CD4-positive, alpha-beta memory T cell (primary cell): ENCODE data around the gene CES3. TPM values are rescaled to one million over a fixed set of nuclear protein-coding genes. Genes with fewer than 3 reads are reported as not detected.

Source experiments
- CTCF ChIA-PET: fragments of 350-600 bp; sonication (Branson Sonifier 250); formaldehyde crosslinking; loops from one replicate; lab custom pipeline; 2021; ENCODE audit warnings: inconsistent platforms; ENCODE audit not compliant: partially characterized antibody; lab: Charles Lee
- POLR2A ChIA-PET: fragments of 350-600 bp; sonication (Branson Sonifier 250); formaldehyde crosslinking; loops from one replicate; lab custom pipeline; 2021; ENCODE audit not compliant: partially characterized antibody; lab: Charles Lee
- DNase-seq, 5 donors: peaks; one replicate each; pipeline versions ENCODE4 v3.0.0 to v3.0.0-alpha.2; 2020 to 2022; ENCODE audit warnings: mixed read lengths in 1 of 5
- H3K27ac ChIP-seq: one replicate; pipeline ENCODE4 v1.7.0; 2013; ENCODE audit warnings: low read depth, low read length
- H3K27me3 ChIP-seq: 2 replicates; pipeline ENCODE4 v1.7.0; 2013; ENCODE audit warnings: mild to moderate bottlenecking, low read length, moderate library complexity; ENCODE audit not compliant: insufficient read depth
- H3K36me3 ChIP-seq: 2 replicates; pipeline ENCODE4 v1.7.0; 2013; ENCODE audit warnings: mild to moderate bottlenecking, low read length, moderate library complexity; ENCODE audit not compliant: insufficient read depth
- H3K4me1 ChIP-seq: 2 replicates; pipeline ENCODE4 v1.7.0; 2013; ENCODE audit warnings: mild to moderate bottlenecking, low read length, moderate library complexity; ENCODE audit not compliant: insufficient read depth
- H3K4me3 ChIP-seq, 2 donors: one replicate each; pipeline ENCODE4 v1.7.0; 2013; ENCODE audit warnings: low read length in 2 of 2, mild to moderate bottlenecking in 1 of 2
- H3K9me3 ChIP-seq, 2 donors: one replicate each; pipeline ENCODE4 v1.7.0; 2013; ENCODE audit warnings: low read length in 2 of 2, control low read depth in 1 of 2; ENCODE audit not compliant: control insufficient read depth in 1 of 2
- H3K27ac Mint-ChIP-seq, 7 donors: one replicate each; pipeline ENCODE4 v1.8.0; 2020 to 2021; ENCODE audit warnings: mixed read lengths in 7 of 7, mild to moderate bottlenecking in 6 of 7, inconsistent platforms in 3 of 7, moderate library complexity in 3 of 7
- H3K27me3 Mint-ChIP-seq, 2 donors: one replicate each; pipeline ENCODE4 v1.8.0; 2020 to 2021; ENCODE audit warnings: mixed read lengths in 2 of 2
- H3K36me3 Mint-ChIP-seq, 2 donors: one replicate each; pipeline ENCODE4 v1.8.0; 2020 to 2021; ENCODE audit warnings: mixed read lengths in 2 of 2, inconsistent platforms in 1 of 2, mild to moderate bottlenecking in 1 of 2
- H3K4me1 Mint-ChIP-seq, 4 donors: one replicate each; pipeline ENCODE4 v1.8.0; 2020 to 2021; ENCODE audit warnings: mixed read lengths in 4 of 4, mild to moderate bottlenecking in 1 of 4
- H3K4me3 Mint-ChIP-seq, 8 donors: one replicate each; pipeline ENCODE4 v1.8.0; 2020 to 2021; ENCODE audit warnings: mixed read lengths in 8 of 8, mild to moderate bottlenecking in 7 of 8, moderate library complexity in 6 of 8, inconsistent platforms in 3 of 8
- H3K9me3 Mint-ChIP-seq, 8 donors: one replicate each; pipeline ENCODE4 v1.8.0; 2020 to 2021; ENCODE audit warnings: mixed read lengths in 8 of 8, mild to moderate bottlenecking in 5 of 8, inconsistent platforms in 3 of 8, moderate library complexity in 1 of 8
- intact Hi-C: fragments of 100-400 bp; cut with micrococcal nuclease; formaldehyde crosslinking; loops from one replicate; pipeline ENCODE4 v1.15.1; 2023
- polyA plus RNA-seq, 2 donors: library from polyadenylated mRNA; unstranded; fragments of 300-500 nt; fragmentation: Illumina TruSeq; gene quantifications; one replicate each; pipeline ENCODE4 v1.2.3, GENCODE V29; 2021
- total RNA-seq, 2 experiments: library from RNA; stranded (reverse); gene quantifications; one replicate each; pipeline ENCODE4 v1.2.3, GENCODE V29; 2021

The CES3 gene
- total and polyA plus RNA-seq, 4 experiments from 2014 or later, result 0.32 to 0.61 TPM; not detected in 2

DNA sequence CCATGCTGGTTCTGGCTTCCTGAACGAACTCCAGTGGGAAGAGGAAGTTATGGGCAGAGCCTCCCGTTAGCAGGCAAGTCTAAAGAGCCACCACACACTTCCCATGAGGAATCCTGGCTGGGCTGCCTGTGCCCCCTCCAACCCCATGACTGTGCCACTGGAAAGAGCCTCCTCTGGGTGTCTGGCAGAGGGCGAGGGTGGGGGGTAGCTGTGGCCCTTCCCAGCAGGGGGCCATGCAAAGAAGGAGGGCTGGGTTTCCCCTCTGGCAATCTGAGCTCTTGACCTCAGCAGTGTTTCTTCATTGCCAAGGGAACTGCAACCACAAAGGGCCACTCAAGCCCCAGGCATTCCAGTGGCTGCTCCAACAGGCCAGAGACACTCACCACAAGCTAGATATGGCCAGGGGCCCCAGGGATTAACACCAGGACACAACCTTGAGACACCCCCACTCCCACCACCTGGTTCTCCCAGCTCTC, 34.1 kb upstream of the CES3 start:
- H3K4me3 ChIP-seq, result no peak overlapping the region
- Mint-ChIP-seq H3K4me3 (no peak overlapping the region), H3K36me3 (peaks cover 0 to 9% of the 10 kb centered on the region in 2 donors), H3K27ac (peak overlapping the region in 1 of 7 donors; percentile 30), H3K27me3 (peaks cover 18 to 21% of the 10 kb centered on the region in 2 donors), H3K9me3 (no peaks in the 10 kb centered on the region), H3K4me1 (peaks cover 3 to 13% (median 8%) of the 10 kb centered on the region in 4 donors)
- no peaks in the 10 kb centered on the region for H3K36me3 ChIP-seq
- peaks cover 8% of the 10 kb centered on the region for H3K4me1 ChIP-seq
- intact Hi-C loops, result no loop called here
- ChIA-PET POLR2A (no interaction called here), CTCF (interaction anchor here (1.2 to 1.7 kb wide), 2 partner anchors 31 to 35 kb away, joined by 3 to 4 read pairs; partner anchors contain the start of gene CES3)
- H3K9me3 ChIP-seq, result no peaks in the 10 kb centered on the region
- H3K27me3 ChIP-seq, result peaks cover 11% of the 10 kb centered on the region
- no peak overlapping the region for H3K27ac ChIP-seq
- peak in 1 of 5 donors; percentile 3 for DNase-seq

DNA sequence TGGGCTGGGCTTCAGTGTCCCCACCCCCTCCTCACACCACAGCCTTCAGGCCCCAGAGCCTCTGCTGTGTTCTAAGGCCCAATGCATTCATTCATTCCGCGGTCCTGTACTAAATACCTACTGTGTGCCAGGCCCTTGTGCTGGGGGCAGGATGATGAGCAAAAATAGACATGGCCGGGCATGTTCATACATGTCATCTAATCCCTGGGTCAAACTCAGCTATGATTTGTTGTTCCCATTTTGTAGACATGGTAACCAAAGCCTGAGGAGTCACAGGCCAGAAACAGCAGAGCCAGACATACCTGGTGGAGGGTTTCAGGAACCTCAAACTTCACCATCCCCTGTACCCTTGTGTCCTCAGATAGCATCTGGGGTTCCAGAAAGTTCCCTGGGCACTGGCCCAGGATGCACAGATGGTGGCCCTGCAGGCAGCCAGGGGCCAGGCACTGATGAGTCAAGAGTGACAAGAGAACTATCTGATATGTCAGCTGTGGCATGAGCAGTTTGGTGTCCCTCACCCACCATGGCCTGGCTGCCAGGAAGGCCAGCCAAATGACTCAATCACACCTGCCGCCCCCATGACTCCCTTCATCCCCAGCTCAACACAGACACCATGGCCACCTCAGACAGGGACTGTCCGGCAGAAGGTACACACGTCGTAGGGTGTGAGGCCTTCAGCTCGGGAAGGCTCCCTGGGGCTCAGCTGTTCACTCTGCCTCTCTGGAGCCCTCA, 33.0 kb upstream of the CES3 start:
- no peaks in the 10 kb centered on the region for H3K9me3 Mint-ChIP-seq
- Histone ChIP-seq H3K9me3 (no peaks in the 10 kb centered on the region), H3K27me3 (peaks cover 11% of the 10 kb centered on the region), H3K36me3 (no peaks in the 10 kb centered on the region), H3K4me3 (no peak overlapping the region), H3K27ac (no peak overlapping the region), H3K4me1 (peaks cover 19% of the 10 kb centered on the region)
- H3K4me1 Mint-ChIP-seq, result peaks cover 10 to 24% (median 17%) of the 10 kb centered on the region in 4 donors
- peaks cover 16 to 18% of the 10 kb centered on the region in 2 donors for H3K27me3 Mint-ChIP-seq
- H3K27ac Mint-ChIP-seq, result peak overlapping the region in 1 of 7 donors; percentile 37
- CTCF ChIA-PET, result interaction anchor here (1.2 to 1.7 kb wide), 6 partner anchors 13 to 98 kb away, joined by 3 to 7 read pairs (median 4); partner anchors contain the start of genes CES3 and NAE1
- intact Hi-C loops, result no loop called here
- POLR2A ChIA-PET, result interaction anchor here (1.2 kb wide), 1 partner anchor 48 kb away, joined by 3 read pairs; the partner anchor contains the start of gene PDP2
- H3K4me3 Mint-ChIP-seq, result peak overlapping the region in 1 of 8 donors; percentile 54
- peaks cover 3 to 17% of the 10 kb centered on the region in 2 donors for H3K36me3 Mint-ChIP-seq
- no peak for DNase-seq

DNA sequence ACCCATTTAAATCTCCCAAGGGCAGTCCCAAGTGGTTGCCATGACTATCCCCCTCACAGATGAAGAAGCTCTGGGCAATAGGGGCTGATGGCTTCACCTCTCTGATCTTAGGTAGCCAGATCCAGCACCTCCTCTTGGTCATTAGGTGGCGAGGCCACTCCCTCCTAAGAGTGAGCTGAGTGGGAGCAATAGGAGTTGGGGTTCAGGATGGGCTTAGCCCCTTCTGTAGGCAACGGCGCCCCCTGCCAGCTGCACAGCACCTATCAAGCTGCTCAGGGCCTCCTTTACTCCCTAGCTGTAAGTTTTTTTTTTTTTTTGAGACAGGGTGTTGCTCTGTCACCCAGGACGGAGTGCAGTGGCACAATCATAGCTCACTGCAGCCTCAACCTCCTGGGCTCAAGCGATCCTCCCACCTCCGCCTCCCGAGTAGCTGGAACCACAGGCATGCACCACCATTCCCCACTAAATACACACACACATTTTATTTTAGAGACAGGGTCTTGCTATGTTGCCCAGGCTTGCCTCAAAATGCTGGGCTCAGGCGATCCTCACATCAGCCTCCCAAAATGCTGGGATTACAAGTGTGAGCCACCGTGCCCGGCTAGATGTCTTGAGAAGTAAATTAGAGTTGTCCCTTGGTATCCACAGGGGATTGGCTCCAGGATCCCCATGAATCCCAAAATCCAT, 32.2 kb upstream of the CES3 start:
- peaks cover 9 to 11% of the 10 kb centered on the region in 2 donors for H3K27me3 Mint-ChIP-seq
- H3K9me3 ChIP-seq, result no peaks in the 10 kb centered on the region
- H3K4me1 Mint-ChIP-seq, result peaks cover 17 to 32% (median 24%) of the 10 kb centered on the region in 4 donors
- H3K4me3 Mint-ChIP-seq, result no peak overlapping the region
- H3K4me3 ChIP-seq, result no peak overlapping the region
- intact Hi-C loops, result no loop called here
- H3K27me3 ChIP-seq, result peaks cover 11% of the 10 kb centered on the region
- peak overlapping the region in 1 of 7 donors; percentile 37 for H3K27ac Mint-ChIP-seq
- no peaks in the 10 kb centered on the region for H3K36me3 ChIP-seq
- ChIA-PET CTCF (interaction anchor here (0.8 to 1.7 kb wide), 6 partner anchors 14 to 98 kb away, joined by 3 to 7 read pairs (median 4); partner anchors contain the start of genes CES3 and NAE1), POLR2A (interaction anchor here (0.8 to 1.2 kb wide), 2 partner anchors 49 to 56 kb away, joined by 3 read pairs; partner anchors contain the start of gene PDP2)
- peak in 1 of 5 donors; percentile 19 for DNase-seq
- H3K4me1 ChIP-seq, result peaks cover 26% of the 10 kb centered on the region
- no peak overlapping the region for H3K27ac ChIP-seq
- no peaks in the 10 kb centered on the region for H3K9me3 Mint-ChIP-seq
- H3K36me3 Mint-ChIP-seq, result peaks cover 3 to 24% of the 10 kb centered on the region in 2 donors

DNA sequence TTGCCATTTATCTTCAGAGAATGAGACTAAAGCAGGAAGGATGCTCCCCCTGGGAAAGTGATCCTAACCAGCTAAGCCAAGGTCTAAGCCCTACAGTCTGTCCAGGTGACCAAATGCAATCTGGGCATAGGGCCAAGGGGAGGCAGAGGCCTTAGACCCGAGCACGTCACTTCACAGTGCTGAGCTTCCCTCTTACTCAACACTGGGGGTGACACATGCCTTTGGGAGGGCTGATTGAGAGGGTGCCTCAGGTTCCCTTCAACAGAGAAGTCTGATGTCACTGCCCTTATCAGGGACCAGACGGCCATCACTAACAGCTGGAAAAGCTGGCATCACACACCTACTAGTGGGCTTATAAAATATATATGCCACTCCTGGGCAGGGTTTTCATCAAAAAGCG, 30.9 kb upstream of the CES3 start:
- peak overlapping the region in 1 of 8 donors; percentile 13 for H3K4me3 Mint-ChIP-seq
- intact Hi-C loops, result no loop called here
- Histone ChIP-seq H3K4me1 (peaks cover 28% of the 10 kb centered on the region), H3K9me3 (no peaks in the 10 kb centered on the region), H3K27me3 (peaks cover 11% of the 10 kb centered on the region), H3K4me3 (no peak overlapping the region), H3K36me3 (no peaks in the 10 kb centered on the region), H3K27ac (no peak overlapping the region)
- H3K27me3 Mint-ChIP-seq, result peaks cover 4 to 5% of the 10 kb centered on the region in 2 donors
- H3K9me3 Mint-ChIP-seq, result no peaks in the 10 kb centered on the region
- CTCF ChIA-PET, result no interaction called here
- peak in 1 of 5 donors; percentile 30 for DNase-seq
- peaks cover 18 to 45% (median 32%) of the 10 kb centered on the region in 4 donors for H3K4me1 Mint-ChIP-seq
- H3K36me3 Mint-ChIP-seq, result peaks cover 3 to 36% of the 10 kb centered on the region in 2 donors
- H3K27ac Mint-ChIP-seq, result peak overlapping the region in 3 of 7 donors; percentile 35 to 62 (median 51)
- POLR2A ChIA-PET, result interaction anchor here (0.7 kb wide), 1 partner anchor 235 kb away, joined by 3 read pairs; the partner anchor contains the start of gene HSF4

DNA sequence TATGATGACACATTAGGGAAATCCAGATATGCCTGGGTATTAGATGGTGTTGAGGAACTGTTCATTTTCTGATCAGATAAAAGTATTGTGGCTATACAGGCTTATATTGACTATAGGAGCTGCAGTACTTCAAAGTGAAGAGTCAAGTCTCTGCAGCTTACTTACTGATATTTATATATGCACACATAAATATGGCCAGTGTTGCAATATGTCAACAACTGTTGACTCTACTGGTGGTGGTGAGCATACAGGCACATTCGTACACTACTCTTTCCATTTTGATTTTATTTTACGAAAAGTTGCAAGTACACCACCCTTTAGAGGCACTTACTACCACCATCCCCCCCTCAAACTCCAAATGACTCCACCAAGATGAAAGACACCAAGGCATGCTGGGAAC, 29.4 kb upstream of the CES3 start:
- Histone ChIP-seq H3K4me3 (no peak overlapping the region), H3K27ac (no peak overlapping the region), H3K27me3 (no peaks in the 10 kb centered on the region), H3K4me1 (peaks cover 37% of the 10 kb centered on the region), H3K36me3 (no peaks in the 10 kb centered on the region), H3K9me3 (no peaks in the 10 kb centered on the region)
- Mint-ChIP-seq H3K27ac (peak overlapping the region in 2 of 7 donors; percentile 22 to 99), H3K9me3 (no peaks in the 10 kb centered on the region), H3K4me3 (peak overlapping the region in 4 of 8 donors; percentile 13 to 93 (median 64)), H3K27me3 (no peaks in the 10 kb centered on the region), H3K36me3 (peaks cover 3 to 42% of the 10 kb centered on the region in 2 donors), H3K4me1 (peaks cover 25 to 53% (median 40%) of the 10 kb centered on the region in 4 donors)
- CTCF ChIA-PET, result no interaction called here
- POLR2A ChIA-PET, result no interaction called here
- intact Hi-C loops, result no loop called here
- no peak for DNase-seq

DNA sequence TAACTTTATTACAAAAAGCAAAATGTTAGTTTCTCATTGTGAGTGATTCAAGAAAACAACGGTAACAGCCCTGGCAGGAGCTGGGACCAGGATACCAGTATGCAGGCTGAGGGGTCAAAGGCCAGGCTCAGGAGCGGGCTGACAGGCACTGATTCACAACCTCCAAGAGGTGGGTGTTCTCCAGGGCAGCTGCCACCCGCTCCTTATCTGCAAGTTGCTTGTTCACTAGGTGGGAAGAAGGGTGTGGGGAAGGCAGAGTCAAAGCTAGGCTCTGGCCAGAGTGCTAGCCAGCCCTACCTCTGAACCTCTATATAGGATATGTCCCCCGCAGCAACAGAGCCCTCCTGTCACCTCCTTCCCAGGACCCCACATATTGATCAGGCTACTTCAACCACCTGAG, 29.0 kb upstream of the CES3 start:
- Histone ChIP-seq H3K36me3 (no peaks in the 10 kb centered on the region), H3K4me1 (peaks cover 41% of the 10 kb centered on the region), H3K27ac (no peak overlapping the region), H3K9me3 (no peaks in the 10 kb centered on the region), H3K27me3 (no peaks in the 10 kb centered on the region), H3K4me3 (no peak overlapping the region)
- Mint-ChIP-seq H3K9me3 (no peaks in the 10 kb centered on the region), H3K27me3 (no peaks in the 10 kb centered on the region), H3K4me1 (peaks cover 25 to 57% (median 42%) of the 10 kb centered on the region in 4 donors), H3K27ac (peak overlapping the region; percentile 26 to 99 (median 97)), H3K4me3 (peak overlapping the region in 7 of 8 donors; percentile 38 to 100 (median 99)), H3K36me3 (peaks cover 3 to 45% of the 10 kb centered on the region in 2 donors)
- no peak for DNase-seq
- intact Hi-C loops, result no loop called here
- ChIA-PET CTCF (no interaction called here), POLR2A (no interaction called here)
